ENCODE data around the gene GADL1.

Gene GADL1

DNA sequence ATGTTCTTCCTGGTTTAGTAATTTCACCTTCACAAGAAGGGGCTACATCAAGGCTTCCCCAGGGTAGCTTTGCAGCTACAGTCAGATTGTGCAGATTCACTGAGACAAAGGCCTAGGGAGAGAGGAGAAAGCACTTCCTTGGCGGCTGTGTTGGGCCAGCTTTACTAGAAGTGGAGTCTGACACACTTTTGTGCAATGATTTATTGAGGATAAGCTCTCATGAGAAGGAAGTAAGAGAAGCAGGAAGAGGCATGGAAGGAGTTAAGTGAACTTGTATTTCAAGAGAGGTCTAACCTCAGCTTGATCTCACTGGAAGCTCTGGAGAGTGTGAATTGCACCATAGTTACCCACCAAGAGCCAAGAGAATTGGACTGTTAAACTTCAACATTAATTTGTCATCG is 209.2 kb downstream of the GADL1 start:
- no peak overlapping the region for H3K27ac ChIP-seq
- TF ChIP-seq, protein P1, sequence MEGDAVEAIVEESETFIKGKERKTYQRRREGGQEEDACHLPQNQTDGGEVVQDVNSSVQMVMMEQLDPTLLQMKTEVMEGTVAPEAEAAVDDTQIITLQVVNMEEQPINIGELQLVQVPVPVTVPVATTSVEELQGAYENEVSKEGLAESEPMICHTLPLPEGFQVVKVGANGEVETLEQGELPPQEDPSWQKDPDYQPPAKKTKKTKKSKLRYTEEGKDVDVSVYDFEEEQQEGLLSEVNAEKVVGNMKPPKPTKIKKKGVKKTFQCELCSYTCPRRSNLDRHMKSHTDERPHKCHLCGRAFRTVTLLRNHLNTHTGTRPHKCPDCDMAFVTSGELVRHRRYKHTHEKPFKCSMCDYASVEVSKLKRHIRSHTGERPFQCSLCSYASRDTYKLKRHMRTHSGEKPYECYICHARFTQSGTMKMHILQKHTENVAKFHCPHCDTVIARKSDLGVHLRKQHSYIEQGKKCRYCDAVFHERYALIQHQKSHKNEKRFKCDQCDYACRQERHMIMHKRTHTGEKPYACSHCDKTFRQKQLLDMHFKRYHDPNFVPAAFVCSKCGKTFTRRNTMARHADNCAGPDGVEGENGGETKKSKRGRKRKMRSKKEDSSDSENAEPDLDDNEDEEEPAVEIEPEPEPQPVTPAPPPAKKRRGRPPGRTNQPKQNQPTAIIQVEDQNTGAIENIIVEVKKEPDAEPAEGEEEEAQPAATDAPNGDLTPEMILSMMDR (conservative IDR thresholded peaks at IDR 0.05): no peak

DNA sequence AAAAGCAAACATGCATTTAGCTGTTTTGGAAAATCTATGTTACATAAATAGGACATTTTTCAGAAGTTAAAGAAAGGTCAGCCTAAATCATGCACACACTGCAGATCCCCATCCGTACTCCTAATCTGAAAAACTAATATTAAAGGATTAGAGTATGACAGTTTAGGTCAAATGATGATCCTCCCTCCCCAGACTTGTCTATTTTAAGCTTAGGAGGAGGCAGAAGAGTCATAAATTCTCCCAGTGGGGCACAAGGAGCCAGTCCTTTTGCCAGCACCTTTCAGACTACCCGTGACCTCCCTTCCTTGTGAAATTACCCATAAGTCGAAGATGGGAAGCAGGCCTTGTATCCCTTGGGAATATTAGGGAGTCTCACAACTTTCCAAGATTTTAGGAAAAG is 210.1 kb downstream of the GADL1 start:
- no peak overlapping the region for H3K27ac ChIP-seq
- TF ChIP-seq, protein P1 (conservative IDR thresholded peaks at IDR 0.05): no peak

DNA sequence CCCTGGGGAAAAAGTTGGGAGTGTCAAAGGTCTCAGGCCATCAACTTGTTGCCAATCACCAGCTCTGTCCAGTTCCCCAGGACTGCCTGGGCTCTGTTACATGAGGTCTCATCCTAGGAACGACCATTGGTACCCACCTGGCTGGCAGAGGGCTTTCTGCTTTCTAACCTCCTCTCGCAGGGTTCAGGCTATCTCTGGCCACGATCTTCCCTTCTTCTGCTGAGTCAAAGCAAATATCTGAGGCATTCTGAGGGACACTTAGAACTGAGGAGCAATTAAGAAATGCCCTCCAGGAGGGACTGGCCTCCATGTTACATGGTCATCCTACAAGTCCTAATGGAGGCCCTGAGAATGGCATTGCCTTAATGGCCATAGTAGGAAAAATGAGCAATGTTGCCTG is 210.7 kb downstream of the GADL1 start:
- no peak overlapping the region for H3K27ac ChIP-seq
- TF ChIP-seq, protein P1 (conservative IDR thresholded peaks at IDR 0.05): no peak

DNA sequence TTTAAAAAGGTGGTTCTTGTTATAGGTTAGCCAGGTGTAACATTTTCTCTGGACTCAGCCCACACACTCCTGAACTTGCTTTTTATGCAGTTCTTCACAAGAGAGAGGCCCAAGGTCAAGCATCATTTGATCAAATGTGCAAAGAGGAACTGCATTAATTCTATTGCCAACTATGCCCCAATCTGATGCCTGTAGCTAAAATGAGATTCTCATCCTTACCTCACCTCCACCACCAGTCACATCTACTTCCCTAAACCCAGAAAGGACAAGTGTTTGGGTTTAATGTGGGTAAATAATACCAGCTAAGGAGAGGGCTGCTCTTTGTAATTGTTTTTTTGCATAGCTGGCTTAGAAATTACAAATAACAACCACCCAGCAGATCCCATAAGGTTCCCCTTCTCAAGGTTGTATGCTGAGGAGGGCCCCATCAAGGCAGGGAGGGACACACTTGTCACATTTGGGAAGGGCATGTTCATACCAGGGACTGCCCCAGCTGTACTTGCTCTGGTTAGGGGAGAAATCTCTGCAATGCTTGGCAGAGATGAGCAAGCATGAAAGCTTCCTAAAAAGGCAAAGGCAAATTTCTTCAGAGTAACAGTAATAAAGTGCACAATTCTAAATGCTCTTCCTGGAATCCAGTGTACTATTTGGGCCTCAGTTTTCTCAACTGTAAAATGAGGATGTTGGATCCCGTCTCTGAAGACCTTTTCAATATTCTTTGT is 211.9 kb downstream of the GADL1 start:
- no peak overlapping the region for H3K27ac ChIP-seq
- TF ChIP-seq, protein P1 (conservative IDR thresholded peaks at IDR 0.05): no peak

DNA sequence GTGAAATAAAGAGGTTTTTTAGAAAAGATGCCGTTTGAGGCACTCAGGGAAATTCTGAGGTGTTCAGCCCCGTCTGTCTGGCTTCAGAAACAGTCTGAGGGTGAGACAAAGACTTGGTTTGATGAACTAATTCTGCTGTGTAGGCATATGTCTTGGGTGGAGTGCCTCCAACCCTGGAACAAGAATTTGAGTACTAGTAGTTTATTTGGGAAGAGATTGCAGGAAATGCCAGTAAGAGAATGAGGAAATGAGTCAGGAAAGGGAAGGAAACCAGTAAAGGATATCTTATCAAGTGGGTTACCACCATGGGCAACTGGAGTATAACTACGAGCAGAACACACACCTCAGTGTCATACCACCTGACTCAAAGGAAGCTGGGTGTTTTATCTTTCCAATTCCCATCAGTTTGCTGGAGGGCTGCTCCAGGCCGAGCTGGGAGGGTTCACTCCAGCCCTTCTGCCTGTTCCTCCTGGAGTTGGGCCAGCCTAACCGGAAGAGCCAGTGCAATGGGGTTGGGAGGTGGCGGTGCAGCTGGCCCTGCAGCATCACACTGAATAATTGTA is 212.7 kb downstream of the GADL1 start:
- no peak overlapping the region for H3K27ac ChIP-seq
- TF ChIP-seq, protein P1 (conservative IDR thresholded peaks at IDR 0.05): no peak

DNA sequence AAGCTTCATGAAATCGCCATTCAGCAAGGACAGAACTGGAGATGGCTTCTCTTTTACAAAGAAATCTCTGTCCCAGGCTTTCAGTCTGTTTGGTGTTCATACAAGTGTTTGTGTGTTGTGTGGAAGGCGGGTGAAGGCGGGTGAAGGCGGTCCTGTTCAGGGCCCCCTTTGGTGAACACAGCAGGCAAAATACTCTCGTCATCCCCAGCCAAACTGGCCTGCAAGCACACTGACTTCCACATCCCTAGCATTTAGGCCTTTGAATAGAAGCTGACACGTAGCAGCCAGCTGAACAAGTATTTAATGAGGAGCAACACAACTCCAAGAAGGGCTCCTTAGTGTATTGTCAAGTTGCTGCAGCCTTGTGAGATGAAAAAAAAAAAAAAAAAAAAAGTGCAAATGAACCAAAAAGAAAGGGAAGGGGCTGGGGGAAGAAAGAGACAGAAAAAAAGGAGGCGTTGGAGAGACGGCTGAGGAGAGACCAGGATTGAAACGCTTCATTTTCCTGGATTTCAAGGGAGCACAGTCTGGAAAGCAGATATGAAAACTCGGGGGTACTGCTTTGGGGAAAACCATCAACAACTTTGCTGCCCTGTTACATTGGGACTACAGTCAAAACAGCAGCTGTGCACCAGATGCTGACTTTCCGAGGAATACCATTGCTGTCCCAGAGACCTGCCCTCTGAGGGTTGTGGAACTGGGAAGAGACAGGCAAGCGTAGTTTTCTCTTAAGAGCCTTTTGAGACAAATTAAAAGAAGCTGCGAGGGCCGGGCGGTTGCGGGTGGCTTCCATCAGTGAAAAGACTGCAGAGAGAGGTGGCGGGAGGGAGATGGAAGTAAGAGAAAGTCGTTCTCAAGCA is 213.4 kb downstream of the GADL1 start:
- TF ChIP-seq, protein P1 (conservative IDR thresholded peaks at IDR 0.05): no peak
- H3K27ac ChIP-seq: no peak overlapping the region

DNA sequence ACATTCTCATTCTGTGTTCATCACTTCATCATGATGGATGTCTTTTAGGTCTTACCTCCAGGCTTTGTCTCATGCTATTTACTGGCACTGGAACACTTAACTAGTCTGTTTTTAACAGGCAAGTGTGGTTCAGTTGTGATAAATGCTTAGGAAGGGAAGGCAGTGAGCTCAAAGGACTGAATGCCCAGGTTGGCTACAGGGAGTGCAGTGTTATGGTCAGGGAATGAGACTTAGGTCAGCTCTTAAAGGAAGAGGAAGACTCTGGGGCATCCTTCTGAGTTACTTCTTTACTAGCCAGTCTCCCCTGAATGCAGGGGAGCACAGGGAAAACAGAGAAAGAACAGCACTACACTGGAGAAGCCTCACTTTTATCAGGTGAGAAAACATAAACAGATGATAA is 215.4 kb downstream of the GADL1 start:
- no peak overlapping the region for H3K27ac ChIP-seq
- TF ChIP-seq, protein P1 (conservative IDR thresholded peaks at IDR 0.05): no peak

Data from VCaP (cell line).